HG03103 (cell line): ENCODE results near the gene PROZ.

Experiments used
- ATAC-seq: cut with Tn5 transposase; IDR thresholded peaks from one replicate; pipeline ENCODE4 v1.9.1; 2021; ENCODE audit warnings: low read depth; ENCODE audit not compliant: unreplicated experiment

Gene PROZ

GRCh38 chr13:113203507-113204377 is 45.3 kb downstream of the PROZ start:
- ATAC-seq = no peak

DNA sequence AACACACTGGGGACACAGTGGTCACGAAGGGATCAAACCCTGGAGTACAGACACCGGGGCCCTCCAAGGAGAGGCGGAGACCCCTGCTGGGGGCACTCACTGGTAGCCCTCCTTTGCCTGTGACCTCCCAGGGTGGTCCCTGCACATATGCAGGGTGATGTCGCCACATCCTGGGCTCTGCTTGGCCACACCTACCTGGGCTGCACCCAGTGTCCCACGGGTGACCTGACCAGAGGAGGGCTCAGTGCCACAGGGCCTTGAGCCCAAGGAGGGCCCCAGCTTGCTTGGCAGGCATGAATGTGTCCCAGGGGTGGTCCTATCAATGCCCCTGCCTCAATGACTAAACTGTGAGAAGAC is 45.9 kb downstream of the PROZ start:
- ATAC-seq = no peak

DNA sequence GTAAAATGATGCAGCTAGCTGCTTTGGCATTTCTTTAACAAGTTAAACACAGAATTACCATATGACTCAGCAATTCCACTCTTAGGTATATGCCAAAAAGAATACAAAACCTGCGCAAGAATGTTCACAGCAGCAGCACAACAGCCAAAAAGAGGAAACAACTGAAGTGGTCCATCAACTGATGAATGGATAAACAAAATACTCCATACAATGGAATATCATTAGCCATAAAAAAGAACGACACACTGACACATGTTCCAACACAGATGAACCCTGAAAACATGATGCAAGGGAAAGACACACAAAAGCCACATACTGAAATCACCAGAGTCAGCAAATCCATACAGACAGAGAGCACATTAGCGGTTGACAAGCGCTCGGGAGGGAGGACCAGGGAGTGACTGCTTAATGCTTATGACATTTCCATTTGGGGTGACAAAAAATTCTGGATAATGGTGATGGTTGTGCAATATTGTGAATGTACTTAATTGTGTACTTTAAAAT is 47.0 kb downstream of the PROZ start:
- no peak for ATAC-seq

- no peak for ATAC-seq
These were observed 49.0 kb downstream of the PROZ start for GRCh38 chr13:113207460-113207859.

GRCh38 chr13:113207890-113208420 is 49.5 kb downstream of the PROZ start:
- ATAC-seq = peak; percentile 2

- peak; percentile 70 for ATAC-seq
These were observed 50.2 kb downstream of the PROZ start, which contains the start of gene PCID2 for GRCh38 chr13:113208421-113209335. Gene PCID2 (minus strand): TSS chr13:113208669. CDS start chr13:113208634, 35 bp downstream.

GRCh38 chr13:113209336-113209758 is 50.9 kb downstream of the PROZ start, which contains the start of gene CUL4A:
Gene CUL4A (plus strand): TSS chr13:113209613. CDS start chr13:113209628, 15 bp downstream.
- peak; percentile 27 for ATAC-seq

- peak; percentile 38 for ATAC-seq
These were observed 51.4 kb downstream of the PROZ start for GRCh38 chr13:113209759-113210421.

- no peak for ATAC-seq
These were observed 52.4 kb downstream of the PROZ start for GRCh38 chr13:113210833-113211232.

DNA sequence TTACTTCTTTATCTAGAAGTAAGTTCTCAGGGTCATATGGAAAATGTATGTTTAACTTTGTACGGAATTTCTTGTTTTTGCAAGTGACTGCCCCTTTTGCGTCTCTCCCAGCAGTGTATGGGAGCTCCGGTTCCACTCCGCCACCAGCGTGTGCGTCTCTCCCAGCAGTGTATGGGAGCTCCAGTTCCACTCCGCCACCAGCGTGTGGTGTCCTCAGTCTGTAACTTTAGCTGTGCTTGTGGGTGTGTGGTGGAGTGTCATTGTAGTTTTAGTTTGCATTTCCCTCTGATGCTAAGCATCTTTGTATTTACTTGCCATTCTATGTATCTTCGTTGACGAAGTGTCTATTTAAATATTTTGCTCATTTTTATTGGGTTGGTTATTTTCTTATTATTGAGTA is 53.3 kb downstream of the PROZ start:
- no peak for ATAC-seq

GRCh38 chr13:113216254-113217048 is 58.0 kb downstream of the PROZ start:
- ATAC-seq = no peak

DNA sequence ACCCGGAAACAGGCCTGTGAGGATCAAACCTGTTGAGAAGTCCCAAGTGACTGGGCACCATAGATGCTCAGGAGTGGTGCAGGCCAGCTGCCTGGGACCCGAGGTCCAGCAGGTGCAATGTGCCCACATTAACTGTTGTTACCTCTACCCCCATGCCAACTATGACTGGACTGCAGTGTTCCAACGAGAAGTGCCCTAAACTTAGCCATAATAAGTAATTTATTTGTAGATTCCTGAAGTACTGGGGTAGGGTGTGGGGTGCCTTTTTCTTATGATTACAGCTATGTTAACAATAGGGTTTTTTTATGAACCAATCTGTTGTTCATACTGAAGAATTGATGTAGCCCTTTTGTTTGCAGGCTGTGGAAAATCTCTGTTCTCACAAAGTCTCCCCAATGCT is 60.1 kb downstream of the PROZ start:
- no peak for ATAC-seq

- no peak for ATAC-seq
These were observed 61.0 kb downstream of the PROZ start for GRCh38 chr13:113219256-113219940.

- ATAC-seq = no peak
These were observed 61.7 kb downstream of the PROZ start for GRCh38 chr13:113220141-113220598.

DNA sequence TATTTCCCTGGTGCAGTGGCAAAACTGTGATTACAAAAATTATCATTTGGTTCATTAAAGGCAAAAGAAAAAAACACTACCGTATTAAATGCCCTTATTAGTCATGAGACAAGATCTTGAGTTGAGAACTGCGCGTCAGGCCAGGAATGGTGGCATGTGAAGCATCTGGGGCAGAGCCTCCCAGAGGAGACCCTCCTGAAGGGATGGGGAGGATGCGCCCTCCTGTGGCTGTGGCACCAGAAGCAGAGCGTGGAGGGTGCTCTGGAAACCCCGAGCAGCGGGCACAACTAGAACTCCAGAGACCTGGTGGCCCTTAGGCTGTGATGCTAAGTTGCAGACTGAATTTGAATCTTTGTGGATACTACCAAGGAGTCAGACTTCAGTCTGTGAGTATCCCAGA is 62.4 kb downstream of the PROZ start:
- no peak for ATAC-seq
